ENCODE measurements around the gene SYNCRIP. TPM values are rescaled to one million over a fixed set of nuclear protein-coding genes. Genes with fewer than 3 reads are reported as not detected.

SYNCRIP gene
- total and polyA plus RNA-seq, 2 of the 13 experiments (the other 11 are each of a cell fraction or from before 2014, with no cell fraction given), result 8.1 to 112 TPM

DNA sequence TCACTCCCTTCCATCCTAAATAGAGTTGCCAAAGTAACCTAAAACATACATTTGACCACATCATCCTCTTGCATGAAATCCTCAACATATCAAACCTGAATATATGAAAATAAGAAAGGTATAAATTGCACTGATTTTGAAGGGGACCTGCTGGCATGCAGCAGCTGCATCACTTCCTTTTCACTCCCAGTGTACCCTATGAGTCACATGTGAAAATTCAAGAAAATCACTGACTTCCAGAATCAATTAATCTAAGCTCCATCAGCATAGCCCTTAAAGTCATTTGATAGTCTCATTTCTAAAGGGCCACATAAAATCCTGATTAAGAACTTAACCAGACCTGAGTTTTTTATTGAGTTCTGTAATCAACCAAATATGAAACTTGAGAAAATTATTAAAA is 73.4 kb downstream of the SYNCRIP start (continued):
- no peak for TF ChIP-seq GATAD2A (CRISPR knock-in tag; IDR thresholded peaks at IDR 0.05)

DNA sequence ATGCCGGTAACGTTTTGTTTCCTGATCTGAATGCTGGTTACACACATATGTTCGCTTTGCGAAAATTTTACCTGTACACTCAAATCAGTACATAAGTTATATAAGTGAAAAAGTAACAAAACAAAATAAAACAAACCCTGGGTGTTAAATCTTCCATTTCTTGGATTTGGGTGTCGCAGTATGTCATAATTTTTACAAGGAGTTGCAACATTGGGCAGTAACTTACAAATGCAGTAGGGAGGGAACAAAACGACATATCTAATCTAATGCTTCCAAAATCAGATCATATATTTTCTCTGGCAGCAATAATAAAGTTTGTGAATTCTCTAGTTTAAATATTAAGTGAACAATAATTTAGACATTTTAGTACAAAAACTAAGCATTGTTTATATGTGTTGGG is 74.3 kb downstream of the SYNCRIP start:
- intact Hi-C loops (cut with micrococcal nuclease; ENCODE audit: unreplicated experiment), result no loop called here
- TSS peak; percentile 34 for BruUV-seq (replicated peaks)
- TF ChIP-seq U2AF1 (optimal IDR thresholded peaks at IDR 0.05; ENCODE audit: low read depth, low read length) (no peak), DNMT3B (CRISPR knock-in tag; conservative IDR thresholded peaks at IDR 0.05) (no peak), ATM (IDR thresholded peaks at IDR 0.05; ENCODE audit: borderline replicate concordance) (no peak), SATB2 (CRISPR knock-in tag; IDR thresholded peaks at IDR 0.05) (no peak), NFYB (CRISPR knock-in tag; IDR thresholded peaks at IDR 0.05) (no peak), SMARCE1 (IDR thresholded peaks at IDR 0.05; ENCODE audit: borderline replicate concordance) (no peak)
- TF ChIP-seq, protein P1, sequence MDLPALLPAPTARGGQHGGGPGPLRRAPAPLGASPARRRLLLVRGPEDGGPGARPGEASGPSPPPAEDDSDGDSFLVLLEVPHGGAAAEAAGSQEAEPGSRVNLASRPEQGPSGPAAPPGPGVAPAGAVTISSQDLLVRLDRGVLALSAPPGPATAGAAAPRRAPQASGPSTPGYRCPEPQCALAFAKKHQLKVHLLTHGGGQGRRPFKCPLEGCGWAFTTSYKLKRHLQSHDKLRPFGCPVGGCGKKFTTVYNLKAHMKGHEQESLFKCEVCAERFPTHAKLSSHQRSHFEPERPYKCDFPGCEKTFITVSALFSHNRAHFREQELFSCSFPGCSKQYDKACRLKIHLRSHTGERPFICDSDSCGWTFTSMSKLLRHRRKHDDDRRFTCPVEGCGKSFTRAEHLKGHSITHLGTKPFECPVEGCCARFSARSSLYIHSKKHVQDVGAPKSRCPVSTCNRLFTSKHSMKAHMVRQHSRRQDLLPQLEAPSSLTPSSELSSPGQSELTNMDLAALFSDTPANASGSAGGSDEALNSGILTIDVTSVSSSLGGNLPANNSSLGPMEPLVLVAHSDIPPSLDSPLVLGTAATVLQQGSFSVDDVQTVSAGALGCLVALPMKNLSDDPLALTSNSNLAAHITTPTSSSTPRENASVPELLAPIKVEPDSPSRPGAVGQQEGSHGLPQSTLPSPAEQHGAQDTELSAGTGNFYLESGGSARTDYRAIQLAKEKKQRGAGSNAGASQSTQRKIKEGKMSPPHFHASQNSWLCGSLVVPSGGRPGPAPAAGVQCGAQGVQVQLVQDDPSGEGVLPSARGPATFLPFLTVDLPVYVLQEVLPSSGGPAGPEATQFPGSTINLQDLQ (CRISPR knock-in tag; IDR thresholded peaks at IDR 0.05), result no peak
- Histone ChIP-seq H3K4me1 (ENCODE audit: insufficient read depth, low read length) (no peaks in the 10 kb centered on the region), H3K27me3 (ENCODE audit: control insufficient read depth in 1 of 2, insufficient read depth in 2 of 2, low read length in 2 of 2) (no peaks in the 10 kb centered on the region), H3K9me3 (ENCODE audit: low read length) (no peaks in the 10 kb centered on the region), H3K27ac (ENCODE audit: extremely low read length, insufficient read depth, low read length) (no peak overlapping the region), H3K9ac (ENCODE audit: insufficient read depth, low read depth, low read length) (no peak overlapping the region), H2AFZ (ENCODE audit: low read length) (no peak overlapping the region), H3K36me3 (replicated peaks in 1 of 2; ENCODE audit: control insufficient read depth in 1 of 2, insufficient read depth in 2 of 2, low read length in 2 of 2) (peaks cover 0 to 29% of the 10 kb centered on the region in 2 experiments; a peak in 4 of 5 replicates), H3K4me2 (ENCODE audit: low read depth, low read length) (no peak overlapping the region), H3K79me2 (ENCODE audit: insufficient read depth, low read length) (peaks cover 5% of the 10 kb centered on the region), H4K20me1 (ENCODE audit: insufficient read depth, low read length) (no peaks in the 10 kb centered on the region; the same call in 1 of the 2 replicates), H3K4me3 (replicated peaks in 1 of 3; ENCODE audit: insufficient read depth in 1 of 3, low read depth in 2 of 3, low read length in 3 of 3) (no peak overlapping the region)
- FAIRE-seq, result no peak
- in situ Hi-C loops (cut with HindIII; ENCODE audit: extremely low pct_ligation_motif_present, low pct_unique_long_range_greater_than_20kb), result no loop called here
- ATAC-seq, result no peak
- no peak for DNase-seq (ENCODE audit: low spot score)
- CTCF ChIA-PET (ENCODE audit: low intra/inter-chr PET ratio, low total read pairs), result no interaction called here
- POLR2A ChIA-PET, result no interaction called here
- 97% methylated on average over 6 of the region's 6 CpGs for WGBS (ENCODE audit: low lambda C conversion rate)

Measured in HepG2 (cell line).